Subcutaneous abdominal adipose tissue (tissue), 5 donors: Measurements from ENCODE around the gene NADK2.
"Not testable (repeated sequence)": the region's sequence is repeated elsewhere in the genome, so short reads cannot be mapped to it uniquely, and the experiment has no call there.

ENCODE experiments used
- H3K27ac ChIP-seq: one replicate; pipeline ENCODE4 v1.7.0; 2013; ENCODE audit warnings: low read depth, mild to moderate bottlenecking, inconsistent platforms, low read length, moderate library complexity
- H3K27me3 ChIP-seq, 5 donors: one replicate each; pipeline ENCODE4 v1.7.0; 2013; ENCODE audit warnings: low read length in 5 of 5, inconsistent platforms in 1 of 5; ENCODE audit not compliant: control insufficient read depth in 5 of 5, insufficient read depth in 4 of 5
- H3K36me3 ChIP-seq, 5 donors: one replicate each; pipeline ENCODE4 v1.7.0; 2013; ENCODE audit warnings: low read length in 5 of 5; ENCODE audit not compliant: control insufficient read depth in 5 of 5, insufficient read depth in 5 of 5
- H3K4me1 ChIP-seq, 5 donors: one replicate each; pipeline ENCODE4 v1.7.0; 2013; ENCODE audit warnings: low read length in 5 of 5, mild to moderate bottlenecking in 3 of 5, moderate library complexity in 1 of 5; ENCODE audit not compliant: control insufficient read depth in 5 of 5, insufficient read depth in 5 of 5
- H3K4me3 ChIP-seq, 5 donors: one replicate each; pipeline ENCODE4 v1.7.0; 2013; ENCODE audit warnings: low read length in 5 of 5, low read depth in 1 of 5
- H3K9ac ChIP-seq, 5 donors: one replicate each; pipeline ENCODE4 v1.7.0; 2013; ENCODE audit warnings: low read length in 5 of 5, mild to moderate bottlenecking in 4 of 5, moderate library complexity in 3 of 5
- H3K9me3 ChIP-seq, 5 donors: one replicate each; pipeline ENCODE4 v1.7.0; 2013; ENCODE audit warnings: low read length in 5 of 5; ENCODE audit not compliant: control insufficient read depth in 5 of 5
- donor health status: healthy.
- donor health status: healthy.
- donor health status: healthy.
- donor health status: healthy.
- donor health status: healthy.

Gene NADK2

DNA sequence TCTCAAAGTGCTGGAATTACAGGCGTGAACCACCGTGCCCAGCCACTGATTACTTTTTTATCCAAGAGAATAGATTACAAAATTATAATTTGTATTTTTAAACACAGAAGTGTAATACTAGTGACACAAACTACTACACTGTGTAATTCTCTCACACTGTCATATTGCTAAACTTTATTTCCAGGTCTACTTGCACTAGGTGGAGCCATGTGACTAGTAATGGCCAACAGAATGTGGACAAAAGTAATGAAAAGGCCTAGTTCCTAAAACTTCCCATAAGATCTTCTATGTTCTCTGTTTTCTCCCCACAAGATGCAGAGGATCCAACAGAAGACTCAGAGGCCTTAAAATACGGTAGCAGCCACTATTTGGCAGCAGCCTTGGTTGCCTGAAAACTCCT, 27.3 kb downstream of the NADK2 start:
- Histone ChIP-seq H3K9me3 (no peaks in the 10 kb centered on the region), H3K27me3 (no peaks in the 10 kb centered on the region), H3K9ac (no peak overlapping the region), H3K27ac (no peak overlapping the region), H3K4me1 (no peaks in the 10 kb centered on the region), H3K36me3 (peaks cover 21 to 58% (median 45%) of the 10 kb centered on the region in 5 donors), H3K4me3 (no peak overlapping the region)

DNA sequence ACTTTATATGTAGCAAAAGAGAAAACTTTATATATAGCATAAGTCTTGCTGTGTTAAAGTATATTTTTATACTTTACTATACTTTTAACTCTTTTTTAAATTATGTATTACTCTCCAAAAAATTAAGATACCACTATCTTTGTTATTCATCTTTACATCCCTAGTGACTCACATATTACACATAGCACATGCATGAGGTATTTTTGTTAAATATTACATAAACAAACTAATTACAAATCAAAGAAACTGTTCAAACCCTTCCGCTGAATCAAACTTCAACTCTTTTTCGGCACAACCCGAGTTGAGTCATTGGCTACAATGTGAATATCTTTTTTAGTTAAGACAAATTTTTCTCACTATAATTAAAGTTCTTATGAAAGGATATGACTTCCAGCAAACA, 32.1 kb downstream of the NADK2 start:
- Histone ChIP-seq H3K9ac (no peak overlapping the region), H3K9me3 (no peaks in the 10 kb centered on the region), H3K36me3 (peaks cover 12 to 42% (median 35%) of the 10 kb centered on the region in 5 donors), H3K4me1 (peaks cover 0 to 4% (median 0%) of the 10 kb centered on the region in 5 donors), H3K4me3 (no peak overlapping the region), H3K27me3 (no peaks in the 10 kb centered on the region), H3K27ac (no peak overlapping the region)

DNA sequence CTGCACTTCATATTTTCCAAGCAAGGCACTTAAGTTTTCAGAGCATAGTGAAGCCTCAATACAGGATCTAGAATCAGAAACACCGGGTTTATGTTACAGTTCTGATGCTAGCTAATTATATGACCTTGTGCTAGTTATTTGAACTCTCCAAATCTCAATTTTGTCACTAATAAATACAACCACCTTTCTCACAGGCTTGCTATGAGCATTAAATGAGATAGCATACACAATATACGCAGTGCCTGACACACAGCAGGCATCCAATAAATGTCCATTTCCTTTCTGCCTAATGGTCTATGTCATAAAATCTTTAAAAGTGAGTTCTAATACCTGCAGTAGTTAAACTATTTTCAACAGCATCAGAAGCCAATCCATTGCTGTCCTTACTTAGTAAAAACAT, 32.9 kb downstream of the NADK2 start:
- Histone ChIP-seq H3K9me3 (no peaks in the 10 kb centered on the region), H3K4me1 (peaks cover 0 to 4% (median 0%) of the 10 kb centered on the region in 5 donors), H3K36me3 (peaks cover 12 to 38% (median 35%) of the 10 kb centered on the region in 5 donors)

DNA sequence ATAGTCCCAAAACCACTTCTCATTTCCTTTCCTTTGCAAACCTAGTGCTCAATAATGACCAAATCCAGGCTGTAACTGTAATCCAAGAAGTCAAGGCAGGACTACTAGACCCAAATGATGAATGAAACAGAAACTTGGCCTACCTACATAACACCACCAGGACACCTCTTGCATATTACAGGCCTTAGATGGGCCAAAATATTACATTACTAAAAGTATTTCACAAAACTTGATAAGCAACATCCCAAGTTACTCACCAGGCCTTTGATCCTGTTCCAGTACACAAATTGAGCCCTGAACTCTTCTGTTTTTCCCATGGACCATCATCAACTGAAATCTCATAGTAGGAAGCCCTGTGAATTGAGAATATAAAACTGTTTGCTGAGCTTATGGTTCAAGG, 34.8 kb downstream of the NADK2 start:
- no peaks in the 10 kb centered on the region for H3K9me3 ChIP-seq
- peaks cover 6 to 37% (median 35%) of the 10 kb centered on the region in 5 donors for H3K36me3 ChIP-seq
- H3K27me3 ChIP-seq, result no peaks in the 10 kb centered on the region
- H3K4me1 ChIP-seq, result peaks cover 0 to 4% (median 0%) of the 10 kb centered on the region in 5 donors
- no peak overlapping the region for H3K27ac ChIP-seq
- no peak overlapping the region for H3K4me3 ChIP-seq
- H3K9ac ChIP-seq, result no peak overlapping the region

More for the DNA sequence above, 32.9 kb downstream of the NADK2 start:
- Histone ChIP-seq H3K9ac (no peak overlapping the region), H3K4me3 (no peak overlapping the region), H3K27me3 (no peaks in the 10 kb centered on the region), H3K27ac (no peak overlapping the region)

DNA sequence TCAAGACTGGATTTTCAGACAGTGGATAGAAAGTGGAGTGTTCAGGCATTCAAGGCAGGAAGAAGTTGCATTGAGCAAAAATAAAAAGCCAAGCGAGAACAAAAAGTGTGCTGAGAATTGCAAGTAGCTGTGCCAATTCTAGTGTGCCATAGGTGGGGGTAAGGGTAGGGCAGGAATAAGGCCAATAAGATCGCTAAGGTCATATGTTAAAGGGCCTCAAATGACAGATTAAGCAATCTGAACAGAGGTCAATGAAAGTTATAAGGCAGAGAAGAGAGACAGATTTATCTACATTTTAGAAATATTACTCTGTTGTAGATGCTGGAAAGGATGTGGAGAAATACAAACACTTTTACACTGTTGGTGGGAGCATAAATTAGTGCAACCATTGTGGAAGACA, 36.4 kb downstream of the NADK2 start:
- H3K4me3 ChIP-seq, result no peak overlapping the region
- H3K9me3 ChIP-seq, result no peaks in the 10 kb centered on the region
- no peak overlapping the region for H3K27ac ChIP-seq
- peaks cover 0 to 4% (median 0%) of the 10 kb centered on the region in 5 donors for H3K4me1 ChIP-seq
- no peak overlapping the region for H3K9ac ChIP-seq
- H3K36me3 ChIP-seq, result peaks cover 13 to 39% (median 33%) of the 10 kb centered on the region in 5 donors
- H3K27me3 ChIP-seq, result no peaks in the 10 kb centered on the region

DNA sequence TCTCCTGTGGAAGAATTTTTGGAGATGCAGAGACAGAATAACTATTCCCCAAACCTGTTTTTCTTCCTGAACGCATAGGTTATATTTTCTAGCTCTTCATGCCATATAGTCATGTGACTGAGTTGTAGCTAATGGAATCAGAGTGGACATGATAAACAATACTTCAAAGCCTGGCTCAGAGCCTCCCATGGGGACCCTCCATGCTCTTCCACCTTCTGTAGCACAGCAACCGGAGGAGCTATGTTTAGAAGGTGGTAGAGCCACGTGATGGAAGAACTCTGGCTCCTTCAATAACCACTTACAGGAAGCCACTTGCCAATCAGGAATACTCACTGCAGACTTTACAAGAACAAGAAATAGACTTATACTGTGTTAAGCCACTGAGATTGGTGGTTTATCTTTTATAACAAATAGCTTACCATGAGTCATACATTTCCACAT, 39.2 kb downstream of the NADK2 start:
- Histone ChIP-seq H3K27ac (no peak overlapping the region), H3K9ac (no peak overlapping the region), H3K4me1 (peaks cover 0 to 4% (median 0%) of the 10 kb centered on the region in 5 donors), H3K4me3 (no peak overlapping the region), H3K27me3 (no peaks in the 10 kb centered on the region), H3K36me3 (peaks cover 20 to 39% (median 36%) of the 10 kb centered on the region in 5 donors), H3K9me3 (no peaks in the 10 kb centered on the region)

DNA sequence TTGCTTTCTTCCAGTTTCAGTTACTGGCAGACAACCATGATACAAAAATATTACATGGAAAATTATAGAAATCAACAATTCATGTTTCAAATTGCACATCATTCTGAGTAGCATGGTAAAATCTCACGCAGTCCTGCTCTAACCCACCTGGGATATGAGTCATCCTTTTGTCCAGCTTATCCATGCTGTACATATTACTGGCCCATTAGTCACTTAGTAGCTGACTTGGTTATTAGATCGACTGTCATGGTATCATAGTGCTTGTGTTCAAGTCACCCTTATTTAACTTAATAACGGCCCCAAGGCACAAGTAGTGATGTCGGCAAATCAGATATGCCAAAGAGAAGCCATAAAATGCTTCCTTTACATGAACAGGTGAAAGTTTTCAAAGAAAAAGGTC, 41.2 kb downstream of the NADK2 start:
- H3K9ac ChIP-seq, result no peak overlapping the region
- H3K27me3 ChIP-seq, result no peaks in the 10 kb centered on the region
- H3K27ac ChIP-seq, result no peak overlapping the region
- peaks cover 0 to 4% (median 0%) of the 10 kb centered on the region in 5 donors for H3K4me1 ChIP-seq
- H3K4me3 ChIP-seq, result no peak overlapping the region
- peaks cover 30 to 55% (median 38%) of the 10 kb centered on the region in 5 donors for H3K36me3 ChIP-seq
- no peaks in the 10 kb centered on the region for H3K9me3 ChIP-seq

DNA sequence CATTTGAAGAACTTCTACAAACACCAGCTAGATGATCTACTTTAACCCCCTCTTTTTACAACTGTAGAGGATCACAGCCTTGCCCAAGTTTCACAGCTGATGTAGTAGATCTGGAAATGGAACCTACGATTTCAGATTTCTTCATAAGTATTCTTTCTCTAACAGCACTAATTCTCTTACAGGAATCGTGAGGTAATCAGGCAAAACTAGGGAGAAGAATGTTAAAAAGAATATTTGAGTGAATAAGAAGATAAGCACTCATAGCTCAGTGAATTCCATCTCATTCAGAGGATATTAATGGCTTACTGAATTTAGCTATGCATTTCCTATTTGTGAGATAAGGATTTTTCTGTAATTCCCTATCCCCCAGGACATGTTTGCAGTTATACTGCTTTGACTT, 42.1 kb downstream of the NADK2 start:
- H3K9me3 ChIP-seq, result no peaks in the 10 kb centered on the region
- H3K9ac ChIP-seq, result no peak overlapping the region
- no peaks in the 10 kb centered on the region for H3K27me3 ChIP-seq
- H3K27ac ChIP-seq, result no peak overlapping the region
- H3K4me3 ChIP-seq, result no peak overlapping the region
- no peaks in the 10 kb centered on the region for H3K4me1 ChIP-seq
- peaks cover 27 to 59% (median 42%) of the 10 kb centered on the region in 5 donors for H3K36me3 ChIP-seq

DNA sequence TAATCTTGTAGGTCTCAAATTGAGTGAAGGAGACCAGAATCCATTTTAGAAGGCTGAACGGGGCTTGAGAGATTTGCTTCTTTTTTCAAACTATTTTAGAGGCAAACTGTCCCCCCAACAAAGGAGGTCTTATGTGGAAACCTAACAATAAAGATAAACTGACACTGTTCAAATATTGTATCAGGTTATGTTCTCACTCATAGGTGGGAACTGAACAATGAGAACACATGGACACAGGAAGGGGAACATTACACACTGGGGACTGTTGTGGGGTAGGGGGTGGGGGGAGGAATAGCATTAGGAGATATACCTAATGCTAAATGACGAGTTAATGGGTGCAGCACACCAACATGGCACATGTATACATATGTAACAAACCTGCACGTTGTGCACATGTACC, 42.9 kb downstream of the NADK2 start:
- not testable (repeated sequence) for H3K9me3 ChIP-seq, H3K27me3 ChIP-seq, H3K4me3 ChIP-seq, H3K4me1 ChIP-seq, H3K9ac ChIP-seq, H3K27ac ChIP-seq
- H3K36me3 ChIP-seq, result peaks cover 27 to 67% (median 41%) of the 10 kb centered on the region in 5 donors

DNA sequence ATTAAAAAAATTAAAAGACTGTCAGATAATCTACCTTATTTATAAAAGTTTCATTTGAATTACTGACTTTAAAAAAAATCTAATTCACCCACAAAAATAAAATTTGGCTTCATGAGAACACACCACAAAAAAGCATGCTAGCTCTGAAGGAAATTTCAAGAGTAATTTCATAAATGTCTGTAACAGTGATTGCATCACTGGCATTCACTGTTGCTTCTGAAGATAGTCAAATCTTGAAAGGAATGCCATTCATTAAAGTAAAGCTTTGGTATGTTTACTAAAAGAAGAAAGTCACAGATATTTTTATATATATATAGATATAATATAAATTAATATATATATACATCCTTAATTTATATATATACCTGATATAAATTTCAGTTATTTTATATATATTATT, 43.4 kb downstream of the NADK2 start:
- peaks cover 27 to 69% (median 39%) of the 10 kb centered on the region in 5 donors for H3K36me3 ChIP-seq
- no peak overlapping the region for H3K9ac ChIP-seq
- H3K27me3 ChIP-seq, result no peaks in the 10 kb centered on the region
- H3K9me3 ChIP-seq, result no peaks in the 10 kb centered on the region
- no peaks in the 10 kb centered on the region for H3K4me1 ChIP-seq
- H3K4me3 ChIP-seq, result no peak overlapping the region
- no peak overlapping the region for H3K27ac ChIP-seq

DNA sequence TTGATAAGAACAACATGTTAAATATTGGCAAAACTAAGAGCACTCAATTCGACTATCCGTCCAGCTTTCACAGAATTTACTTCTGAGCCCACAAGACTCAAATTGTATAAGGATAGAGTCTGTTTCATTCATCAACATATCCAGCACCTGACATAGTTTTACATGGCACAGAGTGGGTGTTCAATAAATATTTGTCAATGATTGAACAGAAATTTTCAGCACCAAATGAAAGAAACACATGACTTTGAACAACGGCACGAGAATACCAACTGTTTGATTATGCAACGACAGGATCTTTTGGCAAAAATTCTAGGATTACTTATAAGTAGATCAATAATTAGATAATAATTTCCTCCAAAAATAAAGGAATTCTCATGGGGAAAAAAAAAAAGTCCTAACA, 48.0 kb downstream of the NADK2 start:
- Histone ChIP-seq H3K4me1 (no peaks in the 10 kb centered on the region), H3K27ac (no peak overlapping the region), H3K4me3 (no peak overlapping the region)

More for the DNA sequence above, 48.0 kb downstream of the NADK2 start:
- Histone ChIP-seq H3K9ac (no peak overlapping the region), H3K36me3 (peaks cover 15 to 61% (median 31%) of the 10 kb centered on the region in 5 donors), H3K27me3 (no peaks in the 10 kb centered on the region), H3K9me3 (no peaks in the 10 kb centered on the region)
